Inflammatory macrophage treated with lipopolysaccharide for 4 hours (primary cell): Measurements from ENCODE around the gene KANSL2.
"Not testable (repeated sequence)": the region's sequence is repeated elsewhere in the genome, so short reads cannot be mapped to it uniquely, and the experiment has no call there.

Experiments
- DNase-seq: peaks from one replicate; pipeline ENCODE4 v3.0.0-alpha.2; 2020

The KANSL2 gene

GRCh38 chr12:48683534-48683933, 1.5 kb upstream of the KANSL2 start:
- DNase-seq = no peak

DNA sequence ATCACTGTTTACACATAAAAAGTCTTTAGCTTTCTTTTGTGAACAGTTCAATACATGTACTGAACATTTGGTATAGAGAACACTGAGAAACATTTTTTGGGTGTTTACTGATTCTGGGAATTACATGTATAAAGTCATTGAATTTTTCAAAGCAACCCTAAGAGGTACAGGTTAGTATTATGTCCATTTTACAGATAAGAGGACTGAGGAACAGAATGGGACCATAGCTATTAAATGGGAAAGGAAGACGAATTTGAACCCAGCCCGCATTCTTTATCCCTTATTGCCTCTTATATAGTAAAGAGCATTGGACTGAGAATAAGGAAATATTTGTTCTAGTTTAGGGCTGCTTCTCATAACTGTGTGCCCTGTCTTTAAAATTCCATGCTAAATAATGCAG, 889 bp upstream of the KANSL2 start:
- DNase-seq = no peak

DNA sequence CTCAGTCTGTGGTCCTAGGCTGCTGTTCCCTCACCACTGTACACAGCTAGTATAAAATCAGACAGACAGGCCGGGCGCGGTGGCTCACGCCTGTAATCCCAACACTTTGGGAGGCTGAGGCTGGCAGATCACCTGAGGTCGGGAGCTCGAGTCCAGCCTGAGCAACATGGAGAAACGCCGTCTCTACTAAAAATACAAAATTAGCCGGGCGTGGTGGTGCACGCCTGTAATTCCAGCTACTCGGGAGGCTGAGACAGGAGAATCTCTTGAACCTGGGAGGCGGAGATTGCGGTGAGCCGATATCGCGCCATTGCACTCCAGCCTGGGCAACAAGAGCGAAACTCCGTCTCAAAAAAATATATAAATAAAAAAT, 481 bp upstream of the KANSL2 start:
- not testable (repeated sequence) for DNase-seq

GRCh38 chr12:48681399-48681709, 684 bp downstream of the KANSL2 start:
- DNase-seq = no peak

DNA sequence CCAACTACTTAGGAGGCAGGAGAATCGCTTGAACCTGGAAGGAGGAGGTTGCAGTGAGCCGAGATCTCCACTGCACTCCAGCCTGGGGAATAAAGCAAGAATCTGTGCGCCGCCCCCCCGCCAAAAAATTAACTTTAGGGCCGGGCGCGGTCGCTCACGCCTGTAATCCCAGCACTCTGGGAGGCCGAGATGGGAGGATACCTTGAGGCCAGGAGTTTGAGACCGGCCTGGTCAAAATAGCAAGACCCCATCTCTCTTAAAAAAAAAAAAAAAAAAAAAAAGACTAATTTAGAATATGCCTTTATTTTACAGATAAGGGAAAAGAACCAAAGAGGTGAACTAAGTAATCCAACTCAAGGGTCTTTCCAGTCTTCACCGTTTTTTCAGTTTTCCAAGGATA, 1.2 kb downstream of the KANSL2 start:
- DNase-seq = no peak

GRCh38 chr12:48678551-48679185, 3.4 kb downstream of the KANSL2 start:
- DNase-seq = peak; percentile 89

GRCh38 chr12:48671231-48671856, 10.7 kb downstream of the KANSL2 start:
- DNase-seq = no peak

DNA sequence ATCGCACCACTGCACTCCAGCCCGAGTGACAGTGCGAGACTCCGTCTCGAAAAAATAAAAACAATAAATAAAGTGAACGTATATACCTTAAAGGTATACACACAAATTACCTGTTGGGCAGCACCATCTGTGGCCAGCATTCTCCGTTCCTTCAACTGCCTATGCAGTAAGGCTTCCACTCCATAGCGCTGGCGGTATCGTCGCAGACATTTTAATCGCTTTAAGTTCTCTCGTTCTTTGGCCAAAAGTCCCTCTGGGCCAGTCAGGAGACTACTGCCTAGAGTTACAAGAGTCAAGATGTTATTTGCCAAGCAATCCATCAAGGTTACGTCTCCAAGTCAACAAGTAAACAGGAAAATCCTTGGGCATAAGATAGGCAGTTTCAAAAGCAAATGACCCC, 13.0 kb downstream of the KANSL2 start:
- DNase-seq = no peak

DNA sequence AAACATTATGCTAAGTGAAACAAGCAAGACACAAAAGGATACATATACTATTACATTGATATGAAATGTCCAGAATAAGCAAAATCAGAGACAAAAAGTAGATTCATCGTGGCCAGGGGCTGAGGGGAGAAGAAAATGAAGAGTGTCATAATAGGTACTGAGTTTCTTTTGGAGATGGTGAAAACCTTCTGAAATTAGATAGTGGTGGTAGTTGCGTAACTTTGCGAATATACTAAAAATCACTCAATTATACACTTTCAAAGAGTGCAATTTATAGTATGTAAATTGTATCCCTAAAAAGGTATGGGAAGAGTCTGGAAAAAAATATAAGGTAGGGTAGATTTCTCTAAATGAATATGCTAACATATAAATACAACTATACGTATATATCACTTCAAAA, 22.2 kb downstream of the KANSL2 start:
- DNase-seq = no peak

- no peak for DNase-seq
Observed at GRCh38 chr12:48651681-48652080, 30.4 kb downstream of the KANSL2 start.

- not testable (repeated sequence) for DNase-seq
Observed at GRCh38 chr12:48645354-48645753, 36.7 kb downstream of the KANSL2 start.

DNA sequence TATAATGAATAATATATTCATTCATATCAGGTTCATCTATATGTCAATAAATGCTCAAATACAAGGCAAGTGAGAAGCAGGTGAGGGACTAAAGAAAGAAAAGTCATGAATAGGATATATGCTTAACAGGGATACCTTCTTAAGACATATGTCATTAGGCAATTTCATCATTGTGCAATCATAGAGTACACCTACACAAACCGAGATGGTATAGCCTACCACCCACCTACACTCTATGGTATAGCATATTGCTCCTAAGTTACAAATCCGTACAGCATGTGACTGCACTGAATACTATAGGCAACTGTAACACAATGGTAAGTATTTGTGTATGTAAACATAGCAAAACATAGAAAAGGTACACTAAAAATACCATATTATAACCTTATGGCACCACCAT, 39.0 kb downstream of the KANSL2 start:
- no peak for DNase-seq

DNA sequence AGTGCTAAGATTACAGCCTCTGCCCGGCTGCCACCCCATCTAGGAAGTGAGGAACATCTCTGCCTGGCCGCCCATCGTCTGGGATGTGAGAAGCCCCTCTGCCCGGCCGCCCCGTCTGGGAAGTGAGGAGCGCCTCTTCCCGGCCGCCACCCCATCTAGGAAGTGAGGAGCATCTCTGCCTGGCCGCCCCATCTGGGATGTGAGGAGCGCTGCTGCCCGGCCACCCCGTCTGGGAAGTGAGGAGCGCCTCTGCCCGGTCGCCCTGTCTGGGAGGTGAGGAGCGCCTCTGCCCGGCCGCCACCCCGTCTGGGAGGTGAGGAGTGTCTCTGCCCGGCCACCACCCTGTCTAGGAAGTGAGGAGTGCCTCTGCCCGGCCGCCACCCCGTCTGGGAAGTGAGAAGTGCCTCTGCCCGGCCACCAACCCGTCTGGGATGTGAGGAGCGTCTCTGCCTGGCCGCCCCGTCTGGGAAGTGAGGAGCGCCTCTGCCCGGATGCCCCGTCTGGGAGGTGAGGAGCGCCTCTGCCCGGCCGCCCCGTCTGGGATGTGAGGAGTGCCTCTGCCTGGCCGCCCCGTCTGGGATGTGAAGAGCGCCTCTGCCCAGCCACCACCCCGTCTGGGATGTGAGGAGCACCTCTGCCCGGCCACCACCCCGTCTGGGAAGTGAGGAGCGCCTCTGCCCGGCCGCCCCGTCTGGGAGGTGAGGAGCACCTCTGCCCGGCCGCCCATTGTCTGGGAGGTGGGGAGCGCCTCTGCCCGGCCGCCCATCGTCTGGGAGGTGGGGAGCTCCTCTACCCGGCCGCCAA, 40.1 kb downstream of the KANSL2 start:
- not testable (repeated sequence) for DNase-seq

- no peak for DNase-seq
Observed at GRCh38 chr12:48640854-48641253, 41.2 kb downstream of the KANSL2 start.

DNA sequence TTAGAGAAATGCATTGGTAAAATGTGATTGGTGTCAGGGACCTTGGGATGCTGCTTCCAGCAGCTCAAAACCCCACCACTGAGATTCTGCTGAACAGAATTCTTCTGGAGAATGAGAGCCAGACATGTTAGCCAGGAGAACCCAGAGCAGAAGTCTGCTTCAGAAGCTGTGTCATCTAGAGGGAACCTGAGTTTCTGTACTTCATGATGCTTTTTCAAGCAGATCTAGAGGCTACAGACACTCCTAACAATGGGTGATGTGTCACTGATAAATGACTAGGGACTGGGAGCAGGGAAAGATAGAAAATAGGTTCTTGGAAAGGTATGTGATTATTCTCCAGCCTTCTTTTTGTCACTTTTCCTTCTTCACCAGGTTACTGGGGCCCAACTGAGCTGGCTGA, 41.6 kb downstream of the KANSL2 start:
- DNase-seq = no peak

DNA sequence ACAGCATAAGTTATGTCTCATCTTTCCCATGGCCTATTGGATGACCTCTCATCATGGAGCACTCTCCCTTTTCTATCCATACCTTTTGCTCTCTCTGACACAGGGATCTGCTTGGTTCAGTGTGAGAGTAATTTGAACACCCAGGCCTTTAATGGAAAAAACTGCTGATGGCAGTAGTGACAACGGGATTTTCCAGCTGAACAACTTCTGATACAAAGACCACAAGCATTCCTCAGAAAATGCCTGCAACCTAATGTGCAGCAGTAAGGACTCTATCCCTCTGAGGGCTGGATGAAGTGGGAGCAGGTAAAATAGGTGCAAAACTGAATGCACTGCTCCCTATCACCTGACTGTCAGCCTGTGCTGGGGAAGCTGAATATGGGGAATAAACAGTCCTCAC, 51.0 kb downstream of the KANSL2 start:
- DNase-seq = no peak

GRCh38 chr12:48630346-48630745, 51.7 kb downstream of the KANSL2 start:
- no peak for DNase-seq

DNA sequence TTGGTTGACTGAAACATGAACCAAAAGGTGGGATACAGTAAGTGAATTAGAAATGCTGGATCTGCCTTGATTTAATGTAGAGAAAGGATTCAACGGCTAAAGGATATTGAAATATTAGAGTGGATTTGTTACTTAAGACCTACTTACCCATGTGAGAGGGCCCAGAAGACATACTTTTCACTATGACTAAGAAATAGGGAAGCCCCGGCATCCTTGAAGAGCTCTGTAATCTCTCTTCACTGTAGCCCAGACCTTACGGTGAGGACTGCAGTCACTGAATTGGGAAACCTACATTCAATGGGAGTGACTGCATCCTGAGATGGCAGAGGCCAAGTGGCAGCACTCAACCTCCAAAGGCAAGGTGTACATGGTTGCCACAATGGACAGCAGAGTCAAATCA, 52.5 kb downstream of the KANSL2 start:
- no peak for DNase-seq

GRCh38 chr12:48627556-48627955, 54.5 kb downstream of the KANSL2 start:
- no peak for DNase-seq

DNA sequence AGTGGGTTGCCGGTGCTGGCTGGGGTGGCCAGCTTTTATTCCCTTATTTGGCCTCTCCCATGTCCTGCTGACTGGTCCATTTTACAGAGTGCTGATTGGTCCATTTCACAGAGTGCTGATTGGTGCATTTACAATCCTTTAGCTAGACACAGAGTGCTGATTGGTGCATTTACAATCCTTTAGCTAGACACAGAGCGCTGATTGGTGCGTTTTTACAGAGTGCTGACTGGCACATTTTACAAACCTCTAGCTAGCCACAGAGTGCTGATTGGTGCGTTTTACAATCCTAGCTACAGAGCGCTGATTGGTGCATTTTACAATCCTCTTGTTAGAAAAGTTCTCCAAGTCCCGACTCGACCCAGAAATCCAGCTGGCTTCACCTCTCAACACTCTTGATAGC, 59.0 kb downstream of the KANSL2 start:
- not testable (repeated sequence) for DNase-seq

DNA sequence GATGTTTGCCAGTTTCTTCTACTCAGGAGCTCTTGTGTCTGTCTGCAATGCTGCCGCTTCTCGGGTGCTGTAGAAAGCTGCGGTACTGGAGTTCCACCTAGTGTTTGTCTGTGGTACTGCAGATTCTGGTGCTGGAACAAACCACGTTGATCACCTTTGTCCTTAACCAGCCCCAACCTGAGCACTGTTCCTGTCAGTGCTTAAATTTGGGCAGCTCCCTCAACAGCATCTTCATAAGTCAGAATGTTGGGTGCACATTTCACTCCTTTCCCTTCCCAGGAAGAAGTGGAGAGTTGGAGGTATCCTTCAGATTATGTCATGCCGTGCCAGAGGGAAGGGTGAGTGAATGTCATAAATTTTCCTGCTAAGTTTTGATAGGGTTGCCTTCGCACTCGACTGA, 63.5 kb downstream of the KANSL2 start:
- peak; percentile 60 for DNase-seq

GRCh38 chr12:48615681-48616080, 66.4 kb downstream of the KANSL2 start:
- no peak for DNase-seq

DNA sequence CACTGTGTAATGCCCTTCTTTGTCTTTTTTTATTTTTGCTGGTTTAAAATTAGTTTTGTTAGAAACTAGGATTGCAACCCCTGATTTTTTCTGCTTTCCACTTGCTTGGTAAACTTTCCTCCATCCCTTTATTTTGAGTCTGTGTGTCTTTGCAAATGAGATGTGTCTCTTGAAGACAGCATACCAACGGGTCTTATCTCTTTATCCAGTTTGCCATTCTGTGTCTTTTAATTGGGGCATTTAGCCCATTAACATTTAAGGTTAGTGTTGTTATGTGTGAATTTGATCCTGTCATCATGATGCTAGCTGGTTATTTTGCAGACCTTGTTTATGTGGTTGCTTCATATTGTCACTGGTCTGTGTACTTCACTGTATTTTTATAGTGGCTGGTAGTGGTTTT, 68.7 kb downstream of the KANSL2 start:
- DNase-seq = no peak
